Liver (tissue), 2 donors: ENCODE measurements around the gene DHX9.

Source experiments
- CTCF ChIP-seq: fragments of 150-350 bp; IDR thresholded peaks from 2 replicates; pipeline ENCODE4 v1.5.1; 2017; ENCODE audit warnings: improper control_type of control experiment, low read depth, low read length; ENCODE audit not compliant: missing input control
- YY1 ChIP-seq: IDR thresholded peaks from 2 replicates; pipeline ENCODE4 v1.6.1; 2016; ENCODE audit warnings: antibody characterized with exemption, mild to moderate bottlenecking
- TF ChIP-seq, protein P1 (sequence below): IDR thresholded peaks from 2 replicates; pipeline ENCODE4 v1.6.1; 2016; ENCODE audit warnings: antibody characterized with exemption
- donor health status: healthy.

DNA sequence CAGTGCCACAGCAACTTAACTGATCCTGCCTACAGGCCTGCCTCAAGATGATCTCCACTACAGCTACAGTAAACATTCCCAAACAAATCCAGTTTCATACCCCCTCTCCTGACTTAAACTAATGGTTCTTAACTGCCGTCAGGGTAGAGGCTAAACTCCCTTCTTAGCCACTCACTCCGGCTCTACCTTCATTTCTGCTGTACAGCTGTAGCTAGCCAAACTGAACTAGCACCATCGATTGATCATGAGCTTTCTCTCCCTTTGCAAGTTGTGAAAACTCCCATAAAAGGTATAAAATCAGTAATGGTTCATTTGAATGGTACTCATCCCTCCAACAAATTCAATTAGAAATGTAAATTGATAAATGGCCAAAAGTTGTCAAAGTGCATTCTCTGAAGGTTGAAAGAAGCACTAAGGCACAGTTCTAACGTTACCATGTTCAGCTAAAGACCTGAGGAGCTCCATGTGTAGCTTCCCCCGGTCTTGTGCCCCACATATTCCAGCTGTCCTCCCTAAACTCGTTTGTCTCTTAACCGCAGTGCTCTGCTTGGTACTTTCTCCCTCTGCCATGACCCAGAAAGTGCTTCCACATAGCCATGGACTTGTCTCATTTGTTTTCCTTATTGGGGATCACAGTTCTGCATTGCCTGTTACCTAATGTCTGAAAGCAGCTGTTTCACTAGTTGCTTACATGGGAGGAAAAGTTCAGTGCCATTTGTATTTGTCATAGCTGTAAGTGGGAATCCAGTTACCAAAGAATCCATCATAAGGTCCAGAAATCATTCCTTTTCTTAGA lies 49.8 kb downstream of the DHX9 start:
- TF ChIP-seq CTCF (no peak), YY1 (no peak)
- TF ChIP-seq, protein P1, sequence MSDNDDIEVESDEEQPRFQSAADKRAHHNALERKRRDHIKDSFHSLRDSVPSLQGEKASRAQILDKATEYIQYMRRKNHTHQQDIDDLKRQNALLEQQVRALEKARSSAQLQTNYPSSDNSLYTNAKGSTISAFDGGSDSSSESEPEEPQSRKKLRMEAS, result no peak
